Retina (tissue), 1 donor: ENCODE measurements around the gene SAP30L.

Source experiments
- DNase-seq: peaks from one replicate; pipeline ENCODE4 v3.0.0-alpha.2; 2016

The SAP30L gene

GRCh38 chr5:154466147-154466546 lies 20.4 kb downstream of the SAP30L start:
- DNase-seq, result no peak

DNA sequence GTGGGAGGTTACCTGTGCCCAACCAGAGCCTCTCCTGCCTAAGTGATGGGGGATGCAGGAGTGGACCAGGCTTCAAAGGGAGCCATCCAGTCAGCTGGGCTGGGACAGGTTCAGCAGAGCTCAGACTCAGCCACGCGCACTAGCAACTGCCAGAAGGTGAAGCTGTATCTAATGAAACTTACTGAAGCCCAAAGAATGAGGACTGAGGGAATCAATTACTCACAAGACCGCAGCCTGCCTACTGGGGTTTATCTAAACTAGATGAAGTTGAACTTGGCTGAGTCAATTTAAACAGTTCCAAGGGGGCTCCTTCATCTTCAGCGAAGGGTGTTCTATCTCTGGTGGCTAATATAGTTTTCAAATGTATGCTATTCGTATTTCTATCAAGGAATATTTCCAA lies 20.9 kb downstream of the SAP30L start:
- DNase-seq, result no peak

- DNase-seq, result peak; percentile 86
Measured at GRCh38 chr5:154467655-154468354, 22.0 kb downstream of the SAP30L start.

- DNase-seq, result no peak
Measured at GRCh38 chr5:154470137-154470536, 24.3 kb downstream of the SAP30L start.

GRCh38 chr5:154470947-154471870 lies 25.4 kb downstream of the SAP30L start:
- no peak for DNase-seq

GRCh38 chr5:154472871-154473580 lies 27.2 kb downstream of the SAP30L start:
- DNase-seq, result peak; percentile 55

DNA sequence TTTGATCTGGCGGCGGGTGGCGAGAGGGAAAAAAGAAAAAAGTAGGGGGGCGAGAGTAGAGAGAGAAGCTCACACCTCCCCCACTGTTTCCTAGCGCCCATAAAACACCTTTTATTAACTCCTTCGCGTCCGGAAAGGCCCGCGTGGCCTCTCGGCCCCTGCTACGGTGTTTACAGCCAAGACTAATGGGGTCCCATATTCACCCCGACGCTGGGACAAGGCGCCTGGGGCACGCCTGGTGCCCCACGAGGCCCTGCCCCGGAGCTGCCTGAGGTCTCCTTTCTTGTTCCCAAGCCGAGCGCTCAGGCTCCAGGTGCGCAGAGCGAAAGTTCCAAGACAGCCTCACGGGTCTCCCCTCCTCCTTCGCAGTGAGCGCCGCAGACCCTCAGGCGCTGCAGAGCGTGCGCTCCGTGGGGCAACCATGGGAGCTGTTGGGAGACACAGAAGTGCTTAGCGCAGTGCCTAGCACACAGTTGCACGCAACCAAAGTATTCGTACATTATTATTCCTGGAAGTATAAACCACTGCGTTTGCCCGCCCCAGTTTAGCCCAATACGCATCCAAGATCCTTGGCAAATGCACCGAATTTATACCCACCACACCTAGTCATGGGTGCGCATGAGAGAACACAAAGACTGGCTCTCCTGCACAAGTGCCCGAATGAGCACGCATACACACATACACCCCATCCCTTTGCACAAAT lies 27.9 kb downstream of the SAP30L start:
- peak; percentile 68 for DNase-seq

DNA sequence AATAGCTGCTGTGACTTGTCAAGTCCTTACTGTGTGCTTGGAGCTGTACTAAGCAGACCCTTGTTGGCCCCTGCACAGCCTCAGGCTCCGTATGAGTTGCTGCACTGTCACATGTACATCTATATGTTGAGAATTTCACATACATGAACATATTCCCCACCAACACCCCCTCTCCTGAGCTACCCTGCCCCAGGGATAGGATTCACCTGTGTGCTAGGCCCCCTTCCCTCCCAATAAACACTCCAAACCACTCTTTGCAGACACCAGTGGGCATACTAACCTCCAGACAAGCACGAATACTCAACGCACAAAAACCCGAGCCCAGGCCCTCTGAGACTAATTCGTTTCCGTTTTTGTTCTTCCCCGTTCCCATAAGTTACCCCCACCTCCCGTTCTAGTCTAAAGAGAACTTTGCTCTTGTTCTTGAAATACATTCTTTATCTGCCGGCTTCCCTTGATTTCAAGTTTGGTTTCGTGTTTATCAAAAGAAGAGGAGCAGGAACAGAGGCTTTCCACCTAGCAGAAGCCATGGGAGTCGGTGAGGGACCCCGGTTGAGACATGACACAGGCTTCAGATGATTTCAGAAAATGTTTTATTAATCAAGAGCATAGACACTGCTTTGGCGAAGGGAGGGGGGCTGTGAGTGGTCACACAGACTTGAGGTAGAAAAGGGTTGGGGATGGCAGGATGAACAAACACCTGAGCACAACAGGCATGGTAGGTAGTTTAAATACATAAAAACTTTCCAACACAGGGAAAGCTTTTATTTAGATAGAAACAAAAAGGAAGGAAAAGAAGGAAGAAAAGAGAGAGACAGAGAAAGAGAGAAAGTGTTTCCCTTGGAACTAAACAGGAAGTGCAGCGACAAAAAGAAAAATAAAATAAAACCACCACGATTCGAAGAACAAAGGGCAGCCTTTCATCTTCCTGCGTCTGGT lies 28.9 kb downstream of the SAP30L start:
- peak; percentile 67 for DNase-seq

DNA sequence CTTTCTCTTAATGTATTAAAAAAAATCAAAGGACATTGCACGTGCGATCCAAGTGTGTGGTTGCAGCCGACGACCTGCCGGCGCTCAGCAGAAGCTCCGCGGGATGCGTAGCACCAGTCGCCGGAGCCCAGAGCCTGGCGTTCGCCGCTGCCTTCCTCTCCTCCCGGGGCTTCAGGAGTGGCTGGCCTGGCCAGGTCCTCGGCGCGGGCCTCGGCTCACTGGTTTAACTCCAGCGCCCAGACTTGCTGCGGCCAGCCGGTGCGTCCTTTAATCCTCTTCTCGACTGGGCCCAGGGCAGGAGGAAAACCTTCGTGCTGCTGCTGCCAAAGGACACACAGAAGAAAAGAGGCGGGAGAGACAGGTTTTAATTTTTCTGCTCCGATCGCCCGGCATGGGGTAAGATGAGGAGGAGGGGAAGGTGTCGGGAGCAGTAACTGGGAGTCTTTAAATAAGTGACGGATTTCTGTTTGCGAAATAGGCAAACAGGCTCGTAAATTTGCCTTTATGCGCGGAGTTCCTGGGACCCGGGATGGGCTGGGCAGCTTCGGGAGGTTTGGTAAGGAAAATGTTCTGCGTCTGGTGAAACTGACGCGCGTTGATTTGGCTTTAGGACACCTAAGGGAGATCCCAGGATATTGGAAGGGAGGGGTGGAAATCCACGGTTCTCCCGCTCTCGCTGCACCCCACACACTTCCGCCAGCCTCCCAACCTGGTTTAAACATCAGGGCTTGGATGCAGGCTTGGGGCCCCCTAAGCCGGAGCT lies 30.0 kb downstream of the SAP30L start:
- peak; percentile 86 for DNase-seq

- peak; percentile 63 for DNase-seq
Measured at GRCh38 chr5:154476354-154477205, 30.8 kb downstream of the SAP30L start.

GRCh38 chr5:154477382-154478223 lies 31.8 kb downstream of the SAP30L start:
- peak; percentile 78 for DNase-seq

DNA sequence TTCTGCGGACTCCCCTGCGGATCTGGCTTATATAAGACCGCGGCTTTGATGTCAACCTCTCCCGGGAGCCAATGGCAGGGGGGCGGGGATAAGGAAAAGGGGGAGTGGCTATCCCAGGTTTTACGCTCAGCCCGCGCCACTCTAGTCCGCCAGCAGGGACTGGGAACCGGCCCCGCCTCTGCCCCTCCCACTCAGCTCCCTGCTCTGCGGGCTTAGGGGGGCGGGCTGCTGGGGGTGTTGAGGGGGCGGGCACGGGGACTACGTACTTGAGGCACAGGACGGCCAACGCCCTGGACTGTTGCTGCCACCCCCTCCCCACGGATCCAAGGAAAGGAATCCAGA lies 32.4 kb downstream of the SAP30L start, which contains the start of gene HAND1:
Gene HAND1, minus strand, starts transcription at position 4 of the 342 bp plus-strand sequence. CDS start 219 bp downstream, outside the sequence.
- no peak for DNase-seq

GRCh38 chr5:154478752-154479159 lies 33.0 kb downstream of the SAP30L start:
- DNase-seq, result no peak

DNA sequence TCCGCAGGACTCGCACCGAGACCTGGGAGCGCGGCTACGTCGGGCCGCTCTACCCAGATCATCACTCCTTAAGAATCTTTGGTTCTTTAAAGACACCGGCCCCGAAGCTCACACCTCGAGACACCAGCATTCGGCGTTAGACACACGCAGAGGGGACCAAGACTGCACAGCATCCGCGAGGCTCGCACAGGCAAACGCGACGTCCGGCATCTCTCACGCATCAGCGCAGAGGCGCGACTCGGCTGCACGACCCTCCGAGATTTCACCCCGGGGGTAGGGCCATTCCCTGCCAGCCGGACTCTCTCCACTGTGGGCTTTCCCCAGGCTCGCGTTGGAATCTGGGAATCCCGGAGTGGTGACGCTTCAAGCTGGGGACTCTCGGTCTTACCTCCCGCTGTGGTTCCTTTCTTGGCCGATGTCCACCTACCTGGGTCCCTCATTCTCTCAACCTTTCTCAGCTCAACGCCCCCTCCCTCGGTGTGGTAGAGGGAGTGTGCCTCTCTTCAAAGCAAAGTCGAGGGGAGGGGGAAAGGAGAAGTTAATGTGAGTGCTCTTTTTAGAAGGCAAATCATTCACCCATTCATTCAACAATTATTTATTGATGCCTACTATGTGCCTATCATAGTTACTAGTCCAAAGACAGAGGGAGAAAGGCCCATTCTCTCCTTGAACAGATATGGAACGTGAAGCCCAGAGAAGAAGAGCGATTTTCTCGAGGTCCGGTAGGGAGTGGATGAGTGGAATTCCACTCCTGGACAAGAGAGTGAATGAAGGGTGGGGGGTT lies 33.6 kb downstream of the SAP30L start:
- DNase-seq, result peak; percentile 71

GRCh38 chr5:154479944-154480750 lies 34.4 kb downstream of the SAP30L start:
- peak; percentile 52 for DNase-seq

DNA sequence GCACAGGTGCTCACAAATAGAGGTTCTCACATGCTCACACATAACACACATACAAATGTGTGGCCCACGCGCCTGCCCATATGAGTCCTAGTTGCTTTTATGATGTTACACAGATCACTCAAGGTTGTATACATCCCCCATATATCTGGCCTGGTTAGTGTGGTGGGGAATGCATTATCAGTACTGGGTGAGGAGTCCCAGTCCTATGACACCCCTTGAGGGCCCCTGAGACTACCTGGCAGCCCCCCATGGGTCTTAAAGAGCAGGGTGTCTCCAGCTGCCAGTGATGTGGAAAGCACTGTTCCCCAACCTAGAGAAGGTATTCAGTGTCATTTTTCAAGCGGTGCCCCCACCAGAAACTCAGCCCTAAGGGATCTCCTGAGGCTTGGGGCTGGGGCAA lies 35.0 kb downstream of the SAP30L start:
- no peak for DNase-seq
